GM19023 (cell line): ENCODE measurements around the gene TNIP2.

ENCODE experiments used
- ATAC-seq: cut with Tn5 transposase; IDR thresholded peaks from one replicate; pipeline ENCODE4 v1.9.1; 2021; ENCODE audit warnings: mild to moderate bottlenecking, moderate library complexity; ENCODE audit not compliant: unreplicated experiment

TNIP2 gene

GRCh38 chr4:2755821-2756690, at the start of gene TNIP2:
Gene TNIP2 (minus strand): TSS chr4:2756336. CDS start chr4:2756289, 47 bp downstream.
- peak; percentile 64 for ATAC-seq

GRCh38 chr4:2804973-2805501, 48.9 kb upstream of the TNIP2 start:
- no peak for ATAC-seq

- ATAC-seq, result no peak
Measured at GRCh38 chr4:2804449-2804972, 48.4 kb upstream of the TNIP2 start.

GRCh38 chr4:2803624-2804448, 47.7 kb upstream of the TNIP2 start:
- ATAC-seq, result no peak

- ATAC-seq, result no peak
Measured at GRCh38 chr4:2802618-2803531, 46.7 kb upstream of the TNIP2 start.

GRCh38 chr4:2800691-2801596, 44.8 kb upstream of the TNIP2 start:
- peak; percentile 38 for ATAC-seq

GRCh38 chr4:2799971-2800690, 44.0 kb upstream of the TNIP2 start:
- no peak for ATAC-seq

- no peak for ATAC-seq
Measured at GRCh38 chr4:2799224-2799911, 43.2 kb upstream of the TNIP2 start.

GRCh38 chr4:2798399-2799223, 42.5 kb upstream of the TNIP2 start:
- peak; percentile 56 for ATAC-seq

- ATAC-seq, result no peak
Measured at GRCh38 chr4:2797545-2798305, 41.6 kb upstream of the TNIP2 start.

- no peak for ATAC-seq
Measured at GRCh38 chr4:2796849-2797544, 40.9 kb upstream of the TNIP2 start.

- no peak for ATAC-seq
Measured at GRCh38 chr4:2795893-2796848, 40.0 kb upstream of the TNIP2 start.

GRCh38 chr4:2795300-2795892, 39.3 kb upstream of the TNIP2 start:
- ATAC-seq, result no peak
